Suprapubic skin (tissue), 4 donors: Measurements from ENCODE around the gene NPAS3. TPM values are rescaled to one million over a fixed set of nuclear protein-coding genes. Genes with fewer than 3 reads are reported as not detected.

ENCODE experiments used
- DNase-seq, 2 donors: peaks; one replicate each; pipeline ENCODE4 v3.0.0-alpha.2; 2019; ENCODE audit warnings: low spot score in 2 of 2
- H3K27ac ChIP-seq: fragments of 200-600 bp; sonication (generic); one replicate; pipeline ENCODE4 v1.5.1; 2019
- H3K27me3 ChIP-seq: fragments of 200-600 bp; sonication (generic); one replicate; pipeline ENCODE4 v1.5.1; 2019
- H3K36me3 ChIP-seq: fragments of 200-600 bp; sonication (generic); one replicate; pipeline ENCODE4 v1.5.1; 2019
- H3K4me1 ChIP-seq: fragments of 200-600 bp; sonication (generic); one replicate; pipeline ENCODE4 v1.5.1; 2019
- H3K4me3 ChIP-seq: fragments of 200-600 bp; sonication (generic); one replicate; pipeline ENCODE4 v1.5.1; 2019; ENCODE audit warnings: mild to moderate bottlenecking
- H3K9me3 ChIP-seq: fragments of 200-600 bp; sonication (generic); one replicate; pipeline ENCODE4 v1.5.1; 2019
- CTCF ChIP-seq, 2 donors: fragments of 200-600 bp in 1 of 2; fragments of 450-650 bp in 1 of 2; sonication (generic) in 1 of 2; IDR thresholded peaks; one replicate each; pipeline ENCODE4 v1.5.1; 2016 to 2019; ENCODE audit warnings: antibody characterized with exemption in 2 of 2, mild to moderate bottlenecking in 1 of 2, moderate library complexity in 1 of 2
- EP300 ChIP-seq: sonication (generic); formaldehyde crosslinking; IDR thresholded peaks from one replicate; pipeline ENCODE4 v1.6.1; 2017; ENCODE audit warnings: antibody characterized with exemption
- POLR2A ChIP-seq, 2 donors: fragments of 450-650 bp; IDR thresholded peaks; one replicate each; pipeline ENCODE4 v1.6.1; 2017; ENCODE audit warnings: antibody characterized with exemption in 2 of 2, mild to moderate bottlenecking in 2 of 2, moderate library complexity in 2 of 2
- POLR2AphosphoS5 ChIP-seq, 3 donors: sonication (generic); formaldehyde crosslinking; IDR thresholded peaks; one replicate each; pipeline ENCODE4 v1.6.1; 2017; ENCODE audit warnings: antibody characterized with exemption in 3 of 3
- WGBS: methylation state at CpG from one replicate; pipeline ENCODE4 v1.1.5; 2018; 5-methylcytosine and 5-hydroxymethylcytosine counted together
- total RNA-seq, 4 donors: library from RNA; depleted of rRNA; stranded (reverse); fragments of >200 nt; gene quantifications; one replicate each; pipeline ENCODE4 v1.1.0, GENCODE V29; 2016

Gene NPAS3
- total RNA-seq, 4 donors from 2014 or later, result 0.17 to 0.45 (median 0.29) TPM; not detected in 1

- 90% methylated on average over 9 of the region's 9 CpGs for WGBS
- no peak for DNase-seq
- Histone ChIP-seq H3K9me3 (no peaks in the 10 kb centered on the region), H3K4me3 (no peak overlapping the region), H3K4me1 (no peaks in the 10 kb centered on the region), H3K36me3 (no peaks in the 10 kb centered on the region), H3K27ac (no peak overlapping the region), H3K27me3 (no peaks in the 10 kb centered on the region)
- TF ChIP-seq CTCF (IDR thresholded peaks at IDR 0.05) (no peak), POLR2AphosphoS5 (IDR thresholded peaks at IDR 0.05) (no peak), EP300 (no peak), POLR2A (IDR thresholded peaks at IDR 0.05) (no peak)
Observed at GRCh38 chr14:33696165-33696564, 757.5 kb downstream of the NPAS3 start.

- 93% methylated on average over 12 of the region's 12 CpGs for WGBS
- H3K27ac ChIP-seq, result no peak overlapping the region
- H3K36me3 ChIP-seq, result no peaks in the 10 kb centered on the region
- no peaks in the 10 kb centered on the region for H3K27me3 ChIP-seq
- no peak for DNase-seq
- H3K4me1 ChIP-seq, result no peaks in the 10 kb centered on the region
- no peak overlapping the region for H3K4me3 ChIP-seq
- no peaks in the 10 kb centered on the region for H3K9me3 ChIP-seq
- no peak for TF ChIP-seq CTCF (IDR thresholded peaks at IDR 0.05)
- TF ChIP-seq EP300, result no peak
- no peak for TF ChIP-seq POLR2A (IDR thresholded peaks at IDR 0.05)
- TF ChIP-seq POLR2AphosphoS5 (IDR thresholded peaks at IDR 0.05), result no peak
Observed at GRCh38 chr14:33699300-33699983, 760.8 kb downstream of the NPAS3 start.

- Histone ChIP-seq H3K4me3 (no peak overlapping the region), H3K27me3 (no peaks in the 10 kb centered on the region), H3K27ac (no peak overlapping the region), H3K9me3 (no peaks in the 10 kb centered on the region), H3K4me1 (no peaks in the 10 kb centered on the region), H3K36me3 (no peaks in the 10 kb centered on the region)
- no peak for TF ChIP-seq CTCF (IDR thresholded peaks at IDR 0.05)
- TF ChIP-seq POLR2AphosphoS5 (IDR thresholded peaks at IDR 0.05), result no peak
- no peak for TF ChIP-seq POLR2A (IDR thresholded peaks at IDR 0.05)
- no peak for TF ChIP-seq EP300
- WGBS, result 68% methylated on average over 6 of the region's 6 CpGs
- DNase-seq, result no peak
Observed at GRCh38 chr14:33700052-33700451, 761.4 kb downstream of the NPAS3 start.

- Histone ChIP-seq H3K27me3 (no peaks in the 10 kb centered on the region), H3K36me3 (no peaks in the 10 kb centered on the region), H3K9me3 (no peaks in the 10 kb centered on the region), H3K27ac (no peak overlapping the region), H3K4me1 (no peaks in the 10 kb centered on the region), H3K4me3 (no peak overlapping the region)
- 86% methylated on average over 1 of the region's 1 CpG for WGBS
- no peak for DNase-seq
- TF ChIP-seq CTCF (IDR thresholded peaks at IDR 0.05) (no peak), POLR2A (IDR thresholded peaks at IDR 0.05) (no peak), POLR2AphosphoS5 (IDR thresholded peaks at IDR 0.05) (no peak), EP300 (no peak)
Observed at GRCh38 chr14:33702293-33702692, 763.6 kb downstream of the NPAS3 start.

- WGBS, result 65% methylated on average over 2 of the region's 2 CpGs
- no peaks in the 10 kb centered on the region for H3K27me3 ChIP-seq
- no peak for DNase-seq
- no peak overlapping the region for H3K27ac ChIP-seq
- TF ChIP-seq POLR2A (IDR thresholded peaks at IDR 0.05), result no peak
- no peak for TF ChIP-seq POLR2AphosphoS5 (IDR thresholded peaks at IDR 0.05)
- no peak for TF ChIP-seq CTCF (IDR thresholded peaks at IDR 0.05)
- H3K36me3 ChIP-seq, result no peaks in the 10 kb centered on the region
- H3K4me1 ChIP-seq, result no peaks in the 10 kb centered on the region
- no peaks in the 10 kb centered on the region for H3K9me3 ChIP-seq
- no peak overlapping the region for H3K4me3 ChIP-seq
Observed at GRCh38 chr14:33704481-33704880, 765.8 kb downstream of the NPAS3 start.
